Measurements from ENCODE around the gene KCMF1. TPM values are rescaled to one million over a fixed set of nuclear protein-coding genes. Genes with fewer than 3 reads are reported as not detected.

KCMF1 gene
- total and polyA plus RNA-seq, 2 experiments from 2014 or later, result 50.8 to 63.0 TPM

DNA sequence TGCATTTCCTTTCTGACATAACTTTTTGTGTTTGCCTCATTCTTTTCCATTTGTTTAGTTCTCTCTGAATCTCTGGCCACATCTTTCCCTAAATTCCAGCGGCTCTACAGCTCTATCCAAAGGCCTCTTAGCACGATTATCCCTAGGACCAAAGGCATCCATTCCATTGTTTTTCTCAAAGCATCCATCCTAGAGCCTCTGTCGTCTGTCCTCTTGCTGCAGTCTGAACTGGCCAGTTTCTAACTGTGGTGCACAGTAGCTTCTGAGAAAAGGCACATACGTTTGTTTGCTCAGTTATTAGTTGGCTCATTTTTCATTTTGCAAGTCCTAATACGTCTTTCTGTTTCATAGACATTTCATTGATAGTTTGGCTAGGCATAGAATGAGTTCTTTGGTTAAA lies 116.6 kb downstream of the KCMF1 start:
- H3K4me1 ChIP-seq (ENCODE audit: insufficient read depth), result no peaks in the 10 kb centered on the region
- H3K79me2 ChIP-seq, result no peaks in the 10 kb centered on the region
- H3K27me3 ChIP-seq, result no peaks in the 10 kb centered on the region
- no peaks in the 10 kb centered on the region for H3K9me2 ChIP-seq (replicated peaks; ENCODE audit: insufficient read depth)
- H3K4me2 ChIP-seq, result no peak overlapping the region
- no peak overlapping the region for H2AFZ ChIP-seq
- TF ChIP-seq EZH2 (IDR thresholded peaks at IDR 0.05; ENCODE audit: borderline replicate concordance), result no peak
- no peak for TF ChIP-seq EZH2phosphoT487 (IDR thresholded peaks at IDR 0.05; ENCODE audit: low read depth, severe bottlenecking, unreplicated experiment)
- TF ChIP-seq, protein P1, sequence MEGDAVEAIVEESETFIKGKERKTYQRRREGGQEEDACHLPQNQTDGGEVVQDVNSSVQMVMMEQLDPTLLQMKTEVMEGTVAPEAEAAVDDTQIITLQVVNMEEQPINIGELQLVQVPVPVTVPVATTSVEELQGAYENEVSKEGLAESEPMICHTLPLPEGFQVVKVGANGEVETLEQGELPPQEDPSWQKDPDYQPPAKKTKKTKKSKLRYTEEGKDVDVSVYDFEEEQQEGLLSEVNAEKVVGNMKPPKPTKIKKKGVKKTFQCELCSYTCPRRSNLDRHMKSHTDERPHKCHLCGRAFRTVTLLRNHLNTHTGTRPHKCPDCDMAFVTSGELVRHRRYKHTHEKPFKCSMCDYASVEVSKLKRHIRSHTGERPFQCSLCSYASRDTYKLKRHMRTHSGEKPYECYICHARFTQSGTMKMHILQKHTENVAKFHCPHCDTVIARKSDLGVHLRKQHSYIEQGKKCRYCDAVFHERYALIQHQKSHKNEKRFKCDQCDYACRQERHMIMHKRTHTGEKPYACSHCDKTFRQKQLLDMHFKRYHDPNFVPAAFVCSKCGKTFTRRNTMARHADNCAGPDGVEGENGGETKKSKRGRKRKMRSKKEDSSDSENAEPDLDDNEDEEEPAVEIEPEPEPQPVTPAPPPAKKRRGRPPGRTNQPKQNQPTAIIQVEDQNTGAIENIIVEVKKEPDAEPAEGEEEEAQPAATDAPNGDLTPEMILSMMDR (IDR thresholded peaks at IDR 0.05; ENCODE audit: poor library complexity), result no peak
- no peak overlapping the region for H3K4me3 ChIP-seq
- H3K9me3 ChIP-seq (ENCODE audit: low read depth), result no peaks in the 10 kb centered on the region
- WGBS (ENCODE audit: low lambda C conversion rate, missing lambda C conversion rate), result 89% methylated on average over 5 of the region's 5 CpGs
- no peaks in the 10 kb centered on the region for H3K36me3 ChIP-seq (replicated peaks; ENCODE audit: insufficient read depth, low read depth)
- DNase-seq (ENCODE audit: low spot score), result no peak
- no peak overlapping the region for H3K27ac ChIP-seq
- H4K20me1 ChIP-seq (ENCODE audit: insufficient read depth, poor library complexity, severe bottlenecking), result no peaks in the 10 kb centered on the region

DNA sequence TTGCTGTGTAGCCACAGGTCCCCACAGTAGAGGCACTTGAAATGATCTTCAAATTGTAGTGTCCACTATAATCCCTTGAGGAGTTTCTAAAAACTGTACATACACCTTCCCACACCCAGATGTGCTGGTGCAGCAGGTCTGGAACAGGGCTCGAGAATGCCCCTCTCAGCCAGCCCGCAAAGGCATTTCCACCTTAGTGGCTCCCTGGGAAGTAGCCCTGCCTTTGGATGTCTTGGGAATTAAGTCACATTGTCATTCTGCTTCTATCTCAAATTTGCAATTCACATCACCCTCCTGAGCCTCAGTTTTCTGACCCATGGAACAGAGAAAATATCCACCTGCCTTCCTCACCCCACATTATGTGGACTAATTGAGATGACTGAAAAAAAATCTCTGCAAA lies 118.0 kb downstream of the KCMF1 start:
- Histone ChIP-seq H3K79me2 (no peaks in the 10 kb centered on the region), H3K9me2 (replicated peaks; ENCODE audit: insufficient read depth) (no peaks in the 10 kb centered on the region), H3K36me3 (replicated peaks; ENCODE audit: insufficient read depth, low read depth) (no peaks in the 10 kb centered on the region), H3K4me2 (no peak overlapping the region), H3K27ac (no peak overlapping the region), H3K9me3 (ENCODE audit: low read depth) (no peaks in the 10 kb centered on the region), H4K20me1 (ENCODE audit: insufficient read depth, poor library complexity, severe bottlenecking) (no peaks in the 10 kb centered on the region), H3K27me3 (no peaks in the 10 kb centered on the region), H2AFZ (no peak overlapping the region), H3K4me1 (ENCODE audit: insufficient read depth) (no peaks in the 10 kb centered on the region), H3K4me3 (no peak overlapping the region)
- WGBS (ENCODE audit: low lambda C conversion rate, missing lambda C conversion rate), result 67% methylated on average over 2 of the region's 2 CpGs
- no peak for DNase-seq (ENCODE audit: low spot score)
- TF ChIP-seq EZH2 (IDR thresholded peaks at IDR 0.05; ENCODE audit: borderline replicate concordance) (no peak), EZH2phosphoT487 (IDR thresholded peaks at IDR 0.05; ENCODE audit: low read depth, severe bottlenecking, unreplicated experiment) (no peak)
- TF ChIP-seq, protein P1 (IDR thresholded peaks at IDR 0.05; ENCODE audit: poor library complexity), result no peak

DNA sequence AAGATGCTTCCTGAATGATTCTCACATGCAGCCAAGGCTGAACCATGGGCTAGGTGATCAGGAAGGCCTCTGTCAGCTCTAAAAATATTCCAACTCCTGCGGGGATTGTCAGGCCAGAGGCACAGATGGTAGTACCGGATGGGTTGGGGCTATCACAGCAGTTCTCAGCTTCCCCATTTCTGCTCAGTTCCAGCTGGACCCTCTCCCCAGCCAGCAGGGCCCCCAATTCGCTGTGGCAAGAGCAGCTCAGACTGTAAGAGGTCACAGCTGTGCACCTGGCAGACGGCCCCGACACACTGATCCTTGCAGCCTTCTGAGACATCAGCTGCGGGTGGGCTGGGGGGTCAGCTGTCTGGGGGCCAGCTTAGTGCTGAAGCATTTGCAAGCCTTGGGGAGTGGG lies 118.6 kb downstream of the KCMF1 start:
- Histone ChIP-seq H3K36me3 (replicated peaks; ENCODE audit: insufficient read depth, low read depth) (no peaks in the 10 kb centered on the region), H3K79me2 (no peaks in the 10 kb centered on the region), H3K27me3 (no peaks in the 10 kb centered on the region), H2AFZ (no peak overlapping the region), H3K9me3 (ENCODE audit: low read depth) (no peaks in the 10 kb centered on the region), H3K4me1 (ENCODE audit: insufficient read depth) (no peaks in the 10 kb centered on the region), H3K27ac (no peak overlapping the region), H4K20me1 (ENCODE audit: insufficient read depth, poor library complexity, severe bottlenecking) (no peaks in the 10 kb centered on the region), H3K4me2 (no peak overlapping the region), H3K9me2 (replicated peaks; ENCODE audit: insufficient read depth) (no peaks in the 10 kb centered on the region), H3K4me3 (no peak overlapping the region)
- 66% methylated on average over 6 of the region's 6 CpGs for WGBS (ENCODE audit: low lambda C conversion rate, missing lambda C conversion rate)
- no peak for DNase-seq (ENCODE audit: low spot score)
- TF ChIP-seq EZH2 (IDR thresholded peaks at IDR 0.05; ENCODE audit: borderline replicate concordance) (no peak), EZH2phosphoT487 (IDR thresholded peaks at IDR 0.05; ENCODE audit: low read depth, severe bottlenecking, unreplicated experiment) (no peak)
- TF ChIP-seq, protein P1 (IDR thresholded peaks at IDR 0.05; ENCODE audit: poor library complexity), result no peak

DNA sequence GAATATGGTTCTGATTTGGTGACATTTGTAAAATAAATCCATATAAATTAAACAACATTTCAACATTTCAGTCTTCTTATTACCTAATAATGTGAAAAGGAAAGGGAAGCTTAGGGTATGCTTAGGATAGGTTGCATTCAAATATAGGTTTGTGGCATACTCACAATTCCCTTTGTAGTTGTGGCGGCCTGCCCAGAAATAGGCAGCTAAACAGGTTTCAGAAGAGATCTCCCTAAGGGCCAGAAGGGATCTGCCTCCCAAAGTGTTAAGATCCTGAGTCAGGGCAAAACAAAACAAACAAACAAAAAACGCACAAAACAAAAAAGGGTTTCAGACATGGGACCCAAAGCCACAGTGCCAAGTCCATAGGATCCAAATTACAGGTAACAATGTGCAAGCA lies 120.9 kb downstream of the KCMF1 start:
- no peak for DNase-seq (ENCODE audit: low spot score)
- Histone ChIP-seq H3K4me1 (ENCODE audit: insufficient read depth) (no peaks in the 10 kb centered on the region), H2AFZ (no peak overlapping the region), H3K27me3 (no peaks in the 10 kb centered on the region), H3K27ac (no peak overlapping the region), H3K4me2 (no peak overlapping the region), H3K9me3 (ENCODE audit: low read depth) (no peaks in the 10 kb centered on the region), H3K9me2 (replicated peaks; ENCODE audit: insufficient read depth) (no peaks in the 10 kb centered on the region), H3K4me3 (no peak overlapping the region), H3K36me3 (replicated peaks; ENCODE audit: insufficient read depth, low read depth) (no peaks in the 10 kb centered on the region), H4K20me1 (ENCODE audit: insufficient read depth, poor library complexity, severe bottlenecking) (no peaks in the 10 kb centered on the region), H3K79me2 (no peaks in the 10 kb centered on the region)
- TF ChIP-seq, protein P1 (IDR thresholded peaks at IDR 0.05; ENCODE audit: poor library complexity), result no peak
- no peak for TF ChIP-seq EZH2 (IDR thresholded peaks at IDR 0.05; ENCODE audit: borderline replicate concordance)
- WGBS (ENCODE audit: low lambda C conversion rate, missing lambda C conversion rate), result 86% methylated on average over 2 of the region's 2 CpGs

Measured in hepatocyte (in vitro differentiated cells).